Lung (tissue), 12 donors: Measurements from ENCODE around the gene TMTC4. TPM values are rescaled to one million over a fixed set of nuclear protein-coding genes. Genes with fewer than 3 reads are reported as not detected.

ENCODE experiments used
- ATAC-seq: fragments of 200-7000 bp; cut with Tn5 transposase; one replicate; pipeline ENCODE4 v1.9.1; 2020; ENCODE audit warnings: moderate number of reproducible peaks; ENCODE audit not compliant: insufficient read depth, low FRiP score
- DNase-seq, 3 donors: peaks; one replicate each; pipeline ENCODE4 v3.0.0-alpha.2; 2013 to 2017
- H3K27ac ChIP-seq, 2 donors: one replicate each; pipeline ENCODE4 v1.5.1; 2013; ENCODE audit warnings: mild to moderate bottlenecking in 2 of 2, moderate library complexity in 2 of 2, control low read depth in 1 of 2, inconsistent platforms in 1 of 2, low read depth in 1 of 2, low read length in 1 of 2
- H3K27me3 ChIP-seq, 3 donors: one replicate each; pipeline ENCODE4 v1.5.1; 2013; ENCODE audit warnings: low read length in 2 of 3; ENCODE audit not compliant: control insufficient read depth in 3 of 3, insufficient read depth in 3 of 3
- H3K36me3 ChIP-seq, 4 donors: one replicate each; pipeline ENCODE4 v1.5.1; 2013; ENCODE audit warnings: low read length in 4 of 4, mild to moderate bottlenecking in 1 of 4, moderate library complexity in 1 of 4; ENCODE audit not compliant: control insufficient read depth in 4 of 4, insufficient read depth in 4 of 4
- H3K4me1 ChIP-seq, 5 donors: one replicate each; pipeline ENCODE4 v1.5.1; 2013; ENCODE audit warnings: low read length in 5 of 5, mild to moderate bottlenecking in 2 of 5, moderate library complexity in 1 of 5; ENCODE audit not compliant: control insufficient read depth in 5 of 5, insufficient read depth in 5 of 5
- H3K4me3 ChIP-seq: one replicate; pipeline ENCODE4 v1.5.1; 2013; ENCODE audit warnings: mild to moderate bottlenecking, control low read depth, moderate library complexity
- H3K9ac ChIP-seq, 2 donors: one replicate each; pipeline ENCODE4 v1.5.1; 2013; ENCODE audit warnings: low read length in 2 of 2, control low read depth in 1 of 2; ENCODE audit not compliant: insufficient read depth in 1 of 2
- H3K9me3 ChIP-seq, 4 donors: one replicate each; pipeline ENCODE4 v1.5.1; 2013; ENCODE audit warnings: low read length in 3 of 4, mild to moderate bottlenecking in 1 of 4, moderate library complexity in 1 of 4; ENCODE audit not compliant: control insufficient read depth in 4 of 4, insufficient read depth in 3 of 4
- CTCF ChIP-seq: IDR thresholded peaks from 2 replicates; pipeline ENCODE4 v1.5.1; 2012; ENCODE audit warnings: mild to moderate bottlenecking; ENCODE audit errors: control extremely low read depth, extremely low read depth
- WGBS, 2 donors: extraction: QIAGEN DNeasy Blood & Tissue Kit; methylation state at CpG; one replicate each; pipeline ENCODE4 v1.1.7; 2013; 5-methylcytosine and 5-hydroxymethylcytosine counted together
- polyA plus RNA-seq, 2 donors: library from polyadenylated mRNA; stranded (reverse); fragments of 200-250 nt; gene quantifications; one replicate each; pipeline ENCODE4 v1.2.1, GENCODE V29; 2013
- total RNA-seq, 2 donors: library from RNA; depleted of rRNA in 1 of 2; stranded (reverse); fragments of >200 nt in 1 of 2; gene quantifications; one replicate each; pipeline ENCODE4 v1.2.1, GENCODE V29; 2014 to 2021
- donor health status: control.
- donor health status: control.
- donor health status: Bipolar disorder and iron deficiency.
- donor health status: healthy.
- donor health status: DM: yes; HTN: yes; CAD: no.

TMTC4 gene
- total and polyA plus RNA-seq, 4 donors, result 5.0 to 27.1 (median 11.7) TPM

DNA sequence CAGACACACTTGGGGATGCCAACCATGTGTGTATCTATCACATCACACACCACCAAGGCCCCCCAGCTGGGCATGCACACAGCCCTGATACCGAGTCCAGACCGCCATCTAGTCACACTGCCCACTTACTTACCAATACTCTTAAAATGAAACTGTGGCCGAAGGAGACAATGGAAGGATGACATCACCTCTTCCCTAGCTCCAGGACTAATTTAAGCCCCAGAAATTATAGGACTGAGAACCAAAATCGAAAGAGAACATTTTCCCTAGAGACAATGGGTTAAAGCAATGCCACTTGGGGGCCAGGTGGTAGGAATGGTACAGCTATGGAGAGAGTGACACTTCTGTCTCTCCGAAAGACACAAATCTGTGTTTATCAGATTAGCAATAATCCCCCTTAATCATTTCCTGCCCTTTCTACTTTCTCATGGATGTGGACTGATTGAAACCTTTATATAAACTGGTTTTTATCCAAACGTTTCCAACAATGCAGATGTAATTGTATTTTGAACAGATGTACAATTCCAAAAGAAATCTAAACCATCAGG lies 85.3 kb downstream of the TMTC4 start:
- H3K9ac ChIP-seq, result no peak overlapping the region
- no peaks in the 10 kb centered on the region for H3K9me3 ChIP-seq
- 63% methylated on average over 6 of the region's 6 CpGs for WGBS, 2 donors
- H3K4me1 ChIP-seq, result peaks cover 0 to 3% (median 0%) of the 10 kb centered on the region in 5 donors
- TF ChIP-seq CTCF, result no peak
- H3K36me3 ChIP-seq, result no peaks in the 10 kb centered on the region
- no peak overlapping the region for H3K27ac ChIP-seq
- DNase-seq (peak in 1 of 3 donors; percentile 16), ATAC-seq (no peak)
- no peaks in the 10 kb centered on the region for H3K27me3 ChIP-seq
- H3K4me3 ChIP-seq, result no peak overlapping the region

- TF ChIP-seq CTCF, result peak; percentile 40
- peak within 1 kb of the TSS; percentile 74 to 85 for H3K27ac ChIP-seq
Observed at GRCh38 chr13:100588331-100589177, 86.0 kb downstream of the TMTC4 start, which contains the start of gene GGACT. Gene GGACT (minus strand): TSS chr13:100588789. CDS start chr13:100532591, 56,198 bp downstream.

DNA sequence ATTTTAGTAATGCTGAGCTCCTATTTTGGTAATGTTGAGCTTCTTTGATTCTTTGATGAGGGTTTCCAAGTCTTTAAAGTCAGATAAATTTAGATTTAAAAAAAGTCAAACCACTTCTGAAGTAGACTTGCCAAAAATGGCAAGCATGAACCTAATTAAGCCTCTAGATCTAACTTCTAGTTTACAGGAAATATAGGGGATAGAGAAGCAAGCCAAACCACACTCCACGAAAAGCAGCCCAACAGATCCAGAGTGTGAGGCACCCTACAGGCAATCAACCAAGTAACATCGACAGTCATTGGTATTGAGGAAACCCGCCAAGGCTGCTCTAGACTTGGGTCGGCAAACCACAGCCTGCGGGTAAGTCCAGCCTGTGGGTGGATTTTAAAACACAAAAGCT lies 89.7 kb downstream of the TMTC4 start:
- Histone ChIP-seq H3K27me3 (no peaks in the 10 kb centered on the region), H3K9me3 (no peaks in the 10 kb centered on the region), H3K9ac (no peak overlapping the region), H3K36me3 (peaks cover 0 to 8% (median 4%) of the 10 kb centered on the region in 4 donors), H3K4me1 (peaks cover 0 to 3% (median 0%) of the 10 kb centered on the region in 5 donors), H3K4me3 (no peak overlapping the region), H3K27ac (no peak overlapping the region)
- WGBS, 2 donors, result 80 to 83% methylated on average over 5 of the region's 5 CpGs
- DNase-seq, result no peak
- no peak for ATAC-seq
- no peak for TF ChIP-seq CTCF

More at GRCh38 chr13:100588331-100589177, 86.0 kb downstream of the TMTC4 start, which contains the start of gene GGACT:
- Histone ChIP-seq H3K4me1 (peaks cover 0 to 3% (median 0%) of the 10 kb centered on the region in 5 donors), H3K36me3 (no peaks in the 10 kb centered on the region), H3K4me3 (peak within 1 kb of the TSS; percentile 69), H3K9ac (peak within 1 kb of the TSS; percentile 61), H3K9me3 (no peaks in the 10 kb centered on the region), H3K27me3 (no peaks in the 10 kb centered on the region)
- peak; percentile 94 for ATAC-seq
- peak; percentile 55 to 76 (median 75) for DNase-seq
- WGBS, 2 donors, result 8 to 13% methylated on average over 51 to 82 of the region's 82 CpGs
